ENCODE measurements around the gene TP73.
"Not testable (repeated sequence)": the region's sequence is repeated elsewhere in the genome, so short reads cannot be mapped to it uniquely, and the experiment has no call there.

Gene TP73

GRCh38 chr1:3744646-3745045 lies 92.3 kb downstream of the TP73 start:
- DNase-seq, result no peak

GRCh38 chr1:3745071-3745470 lies 92.8 kb downstream of the TP73 start:
- DNase-seq, result no peak

GRCh38 chr1:3745590-3746381 lies 93.5 kb downstream of the TP73 start:
- no peak for DNase-seq

- DNase-seq, result no peak
Measured at GRCh38 chr1:3746389-3746829, 94.1 kb downstream of the TP73 start.

GRCh38 chr1:3746830-3747521 lies 94.7 kb downstream of the TP73 start:
- DNase-seq, result peak; percentile 75

GRCh38 chr1:3747522-3747848 lies 95.2 kb downstream of the TP73 start:
- no peak for DNase-seq

GRCh38 chr1:3747903-3748302 lies 95.6 kb downstream of the TP73 start:
- no peak for DNase-seq

GRCh38 chr1:3748316-3748900 lies 96.1 kb downstream of the TP73 start:
- not testable (repeated sequence) for DNase-seq

- DNase-seq, result no peak
Measured at GRCh38 chr1:3749512-3749911, 97.2 kb downstream of the TP73 start.

GRCh38 chr1:3750741-3751140 lies 98.4 kb downstream of the TP73 start:
- no peak for DNase-seq

GRCh38 chr1:3752400-3752945 lies 100.2 kb downstream of the TP73 start, which contains the start of gene CCDC27:
Gene CCDC27, plus strand, starts transcription at chr1:3752450. Its CDS starts 32 bp downstream, at chr1:3752482.
- no peak for DNase-seq

- DNase-seq, result no peak
Measured at GRCh38 chr1:3753656-3754454, 101.5 kb downstream of the TP73 start.

GRCh38 chr1:3756394-3756793 lies 104.1 kb downstream of the TP73 start:
- DNase-seq, result no peak

GRCh38 chr1:3759164-3759563 lies 106.8 kb downstream of the TP73 start:
- DNase-seq, result no peak

GRCh38 chr1:3759796-3760195 lies 107.5 kb downstream of the TP73 start:
- no peak for DNase-seq

- no peak for DNase-seq
Measured at GRCh38 chr1:3761296-3762010, 109.1 kb downstream of the TP73 start.

- DNase-seq, result no peak
Measured at GRCh38 chr1:3762151-3762872, 110.0 kb downstream of the TP73 start.

GRCh38 chr1:3762873-3763228 lies 110.5 kb downstream of the TP73 start:
- DNase-seq, result no peak

GRCh38 chr1:3763351-3764125 lies 111.2 kb downstream of the TP73 start:
- DNase-seq, result peak; percentile 50

GRCh38 chr1:3767328-3767925 lies 115.1 kb downstream of the TP73 start:
- no peak for DNase-seq
